HL-60 (cell line): ENCODE results near the gene SPTBN1.

Source experiments
- DNase-seq, 2 experiments: peaks; one replicate each; pipeline ENCODE4 v3.0.0-alpha.2; 2010 to 2020; ENCODE audit warnings: low read depth in 1 of 2, low spot score in 1 of 2
- H3K27ac ChIP-seq: fragments of 250-450 bp; sonication (Bioruptor Pico); replicated peaks from 2 replicates; pipeline ENCODE4 v1.5.1; 2020; ENCODE audit warnings: mild to moderate bottlenecking, moderate library complexity
- H3K27me3 ChIP-seq: fragments of 250-450 bp; sonication (Bioruptor Pico); 2 replicates; pipeline ENCODE4 v1.5.1; 2021; ENCODE audit warnings: mild to moderate bottlenecking, moderate library complexity; ENCODE audit not compliant: insufficient read depth, poor library complexity, severe bottlenecking
- H3K4me3 ChIP-seq: replicated peaks from 2 replicates; pipeline ENCODE4 v1.5.1; 2011; ENCODE audit warnings: mild to moderate bottlenecking, control low read depth, low read length; ENCODE audit not compliant: insufficient read depth
- CTCF ChIP-seq: IDR thresholded peaks from one replicate; pipeline ENCODE4 v1.5.1; 2011; ENCODE audit warnings: low read length, control low read depth, inconsistent platforms; ENCODE audit not compliant: insufficient read depth
- GABPA ChIP-seq: IDR thresholded peaks from 2 replicates; pipeline ENCODE4 v1.6.1; 2012; ENCODE audit warnings: low read depth
- POLR2AphosphoS5 ChIP-seq: IDR thresholded peaks from 2 replicates; pipeline ENCODE4 v1.6.1; 2012; ENCODE audit warnings: low read depth
- REST ChIP-seq: IDR thresholded peaks from 2 replicates; pipeline ENCODE4 v1.6.1; 2012; ENCODE audit warnings: low read depth; ENCODE audit not compliant: insufficient replicate concordance
- SPI1 ChIP-seq: IDR thresholded peaks from 2 replicates; pipeline ENCODE4 v1.6.1; 2012; ENCODE audit warnings: low read depth, mild to moderate bottlenecking, borderline replicate concordance

SPTBN1 gene

GRCh38 chr2:54628957-54629356 is 172.8 kb downstream of the SPTBN1 start:
- Histone ChIP-seq H3K4me3 (no peak overlapping the region), H3K27ac (no peak overlapping the region), H3K27me3 (no peaks in the 10 kb centered on the region)
- no peak for TF ChIP-seq POLR2AphosphoS5
- TF ChIP-seq CTCF = no peak
- no peak for TF ChIP-seq SPI1
- no peak for TF ChIP-seq REST
- TF ChIP-seq GABPA = no peak
- no peak for DNase-seq

GRCh38 chr2:54629390-54629789 is 173.3 kb downstream of the SPTBN1 start:
- Histone ChIP-seq H3K27ac (no peak overlapping the region), H3K27me3 (no peaks in the 10 kb centered on the region), H3K4me3 (no peak overlapping the region)
- no peak for DNase-seq
- no peak for TF ChIP-seq POLR2AphosphoS5
- TF ChIP-seq CTCF = no peak
- TF ChIP-seq SPI1 = no peak
- TF ChIP-seq GABPA = no peak
- TF ChIP-seq REST = no peak

GRCh38 chr2:54629914-54630857 is 174.1 kb downstream of the SPTBN1 start:
- Histone ChIP-seq H3K27me3 (no peaks in the 10 kb centered on the region), H3K27ac (no peak overlapping the region), H3K4me3 (no peak overlapping the region)
- no peak for TF ChIP-seq REST
- no peak for TF ChIP-seq SPI1
- no peak for TF ChIP-seq GABPA
- TF ChIP-seq POLR2AphosphoS5 = no peak
- no peak for TF ChIP-seq CTCF
- DNase-seq = no peak
